Endothelial cell (in vitro differentiated cells): ENCODE results near the gene NR2C2. TPM values are rescaled to one million over a fixed set of nuclear protein-coding genes. Genes with fewer than 3 reads are reported as not detected.

ENCODE experiments used
- DNase-seq: peaks from one replicate; pipeline ENCODE4 v3.0.0; 2021; ENCODE audit warnings: low spot score
- H3K27ac Mint-ChIP-seq: one replicate; pipeline ENCODE4 v1.8.0; 2021; ENCODE audit warnings: mixed read lengths, inconsistent platforms; ENCODE audit not compliant: unreplicated experiment
- H3K27me3 Mint-ChIP-seq: one replicate; pipeline ENCODE4 v1.8.0; 2021; ENCODE audit warnings: mild to moderate bottlenecking, moderate library complexity, mixed read lengths, inconsistent platforms; ENCODE audit not compliant: unreplicated experiment
- H3K36me3 Mint-ChIP-seq: one replicate; pipeline ENCODE4 v1.8.0; 2021; ENCODE audit warnings: mild to moderate bottlenecking, low read depth, mixed read lengths, inconsistent platforms; ENCODE audit not compliant: unreplicated experiment
- H3K4me1 Mint-ChIP-seq: one replicate; pipeline ENCODE4 v1.8.0; 2021; ENCODE audit warnings: mild to moderate bottlenecking, mixed read lengths, inconsistent platforms; ENCODE audit not compliant: unreplicated experiment
- H3K4me3 Mint-ChIP-seq: one replicate; pipeline ENCODE4 v1.8.0; 2021; ENCODE audit warnings: mild to moderate bottlenecking, mixed read lengths, inconsistent platforms; ENCODE audit not compliant: unreplicated experiment
- H3K9me3 Mint-ChIP-seq: one replicate; pipeline ENCODE4 v1.8.0; 2021; ENCODE audit warnings: mixed read lengths, inconsistent platforms; ENCODE audit not compliant: unreplicated experiment
- CTCF ChIP-seq: fragments of 200-600 bp; sonication (generic); IDR thresholded peaks from one replicate; pipeline ENCODE4 v1.5.0; 2021; ENCODE audit warnings: antibody characterized with exemption; ENCODE audit not compliant: unreplicated experiment
- total RNA-seq: library from RNA; stranded (reverse); fragmentation: NEBNext Ultra II Directional; extraction: Animal tissue kit (Norgen Biotek cat#: 25700); gene quantifications from one replicate; pipeline ENCODE4 v1.2.1, GENCODE V29; 2021; ENCODE audit not compliant: unreplicated experiment

Gene NR2C2
- total RNA-seq, 1 donor from 2014 or later: 49.1 TPM

GRCh38 chr3:14909250-14909649 lies 38.1 kb upstream of the NR2C2 start:
- no peak for DNase-seq
- Mint-ChIP-seq H3K4me3 (peak overlapping the region; percentile 56), H3K36me3 (peaks cover 60% of the 10 kb centered on the region), H3K4me1 (no peaks in the 10 kb centered on the region), H3K27me3 (peaks cover 18% of the 10 kb centered on the region), H3K27ac (no peak overlapping the region), H3K9me3 (no peaks in the 10 kb centered on the region)
- no peak for TF ChIP-seq CTCF

GRCh38 chr3:14911651-14912050 lies 35.7 kb upstream of the NR2C2 start:
- no peak for TF ChIP-seq CTCF
- Mint-ChIP-seq H3K36me3 (peaks cover 55% of the 10 kb centered on the region), H3K4me1 (no peaks in the 10 kb centered on the region), H3K27ac (peak overlapping the region; percentile 49), H3K4me3 (no peak overlapping the region), H3K27me3 (peaks cover 20% of the 10 kb centered on the region), H3K9me3 (no peaks in the 10 kb centered on the region)
- no peak for DNase-seq

- Mint-ChIP-seq H3K9me3 (no peaks in the 10 kb centered on the region), H3K36me3 (peaks cover 64% of the 10 kb centered on the region), H3K4me3 (peak overlapping the region; percentile 59), H3K4me1 (peaks cover 6% of the 10 kb centered on the region), H3K27me3 (peaks cover 20% of the 10 kb centered on the region), H3K27ac (no peak overlapping the region)
- no peak for TF ChIP-seq CTCF
- no peak for DNase-seq
Measured at GRCh38 chr3:14913071-14913925, 34.1 kb upstream of the NR2C2 start.

GRCh38 chr3:14913926-14914778 lies 33.2 kb upstream of the NR2C2 start:
- DNase-seq: no peak
- H3K27me3 Mint-ChIP-seq: peaks cover 23% of the 10 kb centered on the region
- peaks cover 6% of the 10 kb centered on the region for H3K4me1 Mint-ChIP-seq
- H3K27ac Mint-ChIP-seq: peak overlapping the region; percentile 53
- H3K4me3 Mint-ChIP-seq: peak overlapping the region; percentile 59
- no peaks in the 10 kb centered on the region for H3K9me3 Mint-ChIP-seq
- peaks cover 69% of the 10 kb centered on the region for H3K36me3 Mint-ChIP-seq
- peak; percentile 29 for TF ChIP-seq CTCF
